ENCODE data around the gene HSD17B2.
A peak's percentile ranks its signal among the peaks of the same experiment; 100 is the strongest.

DNA sequence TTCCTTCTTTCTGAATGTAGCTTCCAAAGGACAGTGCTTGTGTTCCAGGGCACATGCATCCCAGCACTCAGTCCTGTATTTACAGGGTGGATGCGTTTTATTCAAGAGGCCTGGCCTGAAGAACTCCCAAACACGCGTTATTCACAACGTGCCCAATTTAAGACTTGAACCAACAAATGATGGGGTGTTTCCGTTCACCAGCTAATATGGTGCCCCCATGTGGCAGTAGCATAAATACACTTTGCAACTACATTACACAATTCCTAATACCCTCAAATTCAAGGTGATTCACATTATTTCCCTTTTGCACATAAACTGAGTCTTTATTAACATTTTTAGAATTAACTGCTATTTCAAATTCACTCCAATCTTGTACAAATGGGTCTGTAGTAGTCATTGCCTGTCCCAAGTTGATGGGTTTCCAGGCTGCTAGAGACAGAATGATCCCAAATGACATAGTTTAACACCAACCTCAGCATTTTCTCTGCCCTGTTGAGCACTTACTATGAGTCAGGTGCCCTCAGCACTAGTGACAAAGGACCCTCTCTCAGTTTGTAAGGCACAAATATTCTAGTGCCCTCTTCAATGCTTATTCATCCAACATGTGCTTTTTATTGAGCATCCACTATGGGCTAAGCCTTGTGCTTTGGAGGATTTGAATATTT lies 26.9 kb downstream of the HSD17B2 start:
- TF ChIP-seq, protein P1, sequence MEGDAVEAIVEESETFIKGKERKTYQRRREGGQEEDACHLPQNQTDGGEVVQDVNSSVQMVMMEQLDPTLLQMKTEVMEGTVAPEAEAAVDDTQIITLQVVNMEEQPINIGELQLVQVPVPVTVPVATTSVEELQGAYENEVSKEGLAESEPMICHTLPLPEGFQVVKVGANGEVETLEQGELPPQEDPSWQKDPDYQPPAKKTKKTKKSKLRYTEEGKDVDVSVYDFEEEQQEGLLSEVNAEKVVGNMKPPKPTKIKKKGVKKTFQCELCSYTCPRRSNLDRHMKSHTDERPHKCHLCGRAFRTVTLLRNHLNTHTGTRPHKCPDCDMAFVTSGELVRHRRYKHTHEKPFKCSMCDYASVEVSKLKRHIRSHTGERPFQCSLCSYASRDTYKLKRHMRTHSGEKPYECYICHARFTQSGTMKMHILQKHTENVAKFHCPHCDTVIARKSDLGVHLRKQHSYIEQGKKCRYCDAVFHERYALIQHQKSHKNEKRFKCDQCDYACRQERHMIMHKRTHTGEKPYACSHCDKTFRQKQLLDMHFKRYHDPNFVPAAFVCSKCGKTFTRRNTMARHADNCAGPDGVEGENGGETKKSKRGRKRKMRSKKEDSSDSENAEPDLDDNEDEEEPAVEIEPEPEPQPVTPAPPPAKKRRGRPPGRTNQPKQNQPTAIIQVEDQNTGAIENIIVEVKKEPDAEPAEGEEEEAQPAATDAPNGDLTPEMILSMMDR (IDR thresholded peaks at IDR 0.05) = peak in 2 of 4 experiments; percentile 29 to 33
- TF ChIP-seq POLR2A (IDR thresholded peaks at IDR 0.05) = no peak
- no peak for TF ChIP-seq POLR2AphosphoS5 (IDR thresholded peaks at IDR 0.05)
- no peak for TF ChIP-seq EP300 (IDR thresholded peaks at IDR 0.05)
